ENCODE measurements around the gene FOLR2.

FOLR2 gene

GRCh38 chr11:72208281-72208680 is 8.3 kb upstream of the FOLR2 start:
- DNase-seq = no peak

- no peak for DNase-seq
Observed at GRCh38 chr11:72209101-72209500, 7.5 kb upstream of the FOLR2 start.

- no peak for DNase-seq
Observed at GRCh38 chr11:72217841-72218240, 1.2 kb downstream of the FOLR2 start.

- DNase-seq = no peak
Observed at GRCh38 chr11:72218251-72218745, 1.7 kb downstream of the FOLR2 start.

GRCh38 chr11:72220696-72221363 is 4.2 kb downstream of the FOLR2 start:
- no peak for DNase-seq

- no peak for DNase-seq
Observed at GRCh38 chr11:72221386-72222075, 4.9 kb downstream of the FOLR2 start.

- DNase-seq = no peak
Observed at GRCh38 chr11:72222106-72222891, 5.7 kb downstream of the FOLR2 start.

GRCh38 chr11:72222907-72223614 is 6.5 kb downstream of the FOLR2 start:
- DNase-seq = peak; percentile 93

GRCh38 chr11:72223615-72224563 is 7.3 kb downstream of the FOLR2 start:
- peak; percentile 32 for DNase-seq

- DNase-seq = no peak
Observed at GRCh38 chr11:72224564-72225410, 8.2 kb downstream of the FOLR2 start, which contains the start of gene INPPL1. Gene INPPL1 (plus strand): TSS chr11:72224767. CDS start chr11:72224985, 218 bp downstream.

GRCh38 chr11:72225411-72225951 is 8.9 kb downstream of the FOLR2 start:
- DNase-seq = no peak

GRCh38 chr11:72226701-72227100 is 10.1 kb downstream of the FOLR2 start:
- DNase-seq = peak; percentile 43

- peak; percentile 98 for DNase-seq
Observed at GRCh38 chr11:72227316-72228228, 11.0 kb downstream of the FOLR2 start.

GRCh38 chr11:72228229-72228843 is 11.7 kb downstream of the FOLR2 start:
- DNase-seq = no peak

- DNase-seq = no peak
Observed at GRCh38 chr11:72228844-72229231, 12.2 kb downstream of the FOLR2 start.

GRCh38 chr11:72229336-72229924 is 12.8 kb downstream of the FOLR2 start:
- DNase-seq = no peak

GRCh38 chr11:72229925-72230763 is 13.6 kb downstream of the FOLR2 start:
- no peak for DNase-seq

Data from NCI-H1092 (cell line).